ENCODE data around the gene ODF2L. TPM values are rescaled to one million over a fixed set of nuclear protein-coding genes. Genes with fewer than 3 reads are reported as not detected.

The ODF2L gene
- total and polyA plus RNA-seq, 4 donors: 3.0 to 6.5 (median 5.2) TPM

DNA sequence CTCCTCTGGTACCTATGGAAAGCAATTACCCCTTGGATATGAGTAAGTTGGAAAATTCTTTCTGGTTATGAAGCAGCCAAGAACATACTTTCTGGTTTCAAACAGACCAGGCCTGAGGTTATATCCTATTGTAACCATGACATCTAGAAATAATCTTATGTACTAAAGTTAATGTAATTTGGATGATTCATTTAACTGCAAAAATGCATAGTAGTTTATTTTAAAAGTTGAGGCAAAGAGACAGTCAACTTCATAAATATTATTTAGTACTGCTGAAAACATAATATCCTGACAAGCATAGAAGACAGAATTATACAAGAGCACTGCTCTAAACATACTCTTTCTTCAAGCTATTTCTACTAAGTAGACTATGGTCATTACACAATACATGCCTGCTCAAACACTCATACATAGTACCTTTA lies 25.5 kb downstream of the ODF2L start:
- Histone ChIP-seq H3K27ac (ENCODE audit: low read depth in 1 of 2, low read length in 2 of 2) (no peak overlapping the region), H3K27me3 (ENCODE audit: control insufficient read depth in 4 of 4, insufficient read depth in 4 of 4, low read length in 3 of 4) (no peaks in the 10 kb centered on the region), H3K4me1 (ENCODE audit: control insufficient read depth in 4 of 4, insufficient read depth in 4 of 4, low read length in 3 of 4) (no peaks in the 10 kb centered on the region), H3K9me3 (ENCODE audit: control insufficient read depth in 4 of 4, low read length in 3 of 4) (no peaks in the 10 kb centered on the region), H3K9ac (ENCODE audit: low read depth in 1 of 2, low read length in 2 of 2) (no peak overlapping the region), H3K36me3 (ENCODE audit: control insufficient read depth in 4 of 4, insufficient read depth in 3 of 4, low read depth in 1 of 4, low read length in 3 of 4) (peaks cover 0 to 3% (median 0%) of the 10 kb centered on the region in 4 donors), H3K4me3 (ENCODE audit: low read depth in 1 of 3, low read length in 3 of 3) (no peak overlapping the region)
- TF ChIP-seq, protein P1, sequence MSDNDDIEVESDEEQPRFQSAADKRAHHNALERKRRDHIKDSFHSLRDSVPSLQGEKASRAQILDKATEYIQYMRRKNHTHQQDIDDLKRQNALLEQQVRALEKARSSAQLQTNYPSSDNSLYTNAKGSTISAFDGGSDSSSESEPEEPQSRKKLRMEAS (IDR thresholded peaks at IDR 0.05): no peak
- no peak for TF ChIP-seq FOXA2 (IDR thresholded peaks at IDR 0.05)
- TF ChIP-seq, protein P2, sequence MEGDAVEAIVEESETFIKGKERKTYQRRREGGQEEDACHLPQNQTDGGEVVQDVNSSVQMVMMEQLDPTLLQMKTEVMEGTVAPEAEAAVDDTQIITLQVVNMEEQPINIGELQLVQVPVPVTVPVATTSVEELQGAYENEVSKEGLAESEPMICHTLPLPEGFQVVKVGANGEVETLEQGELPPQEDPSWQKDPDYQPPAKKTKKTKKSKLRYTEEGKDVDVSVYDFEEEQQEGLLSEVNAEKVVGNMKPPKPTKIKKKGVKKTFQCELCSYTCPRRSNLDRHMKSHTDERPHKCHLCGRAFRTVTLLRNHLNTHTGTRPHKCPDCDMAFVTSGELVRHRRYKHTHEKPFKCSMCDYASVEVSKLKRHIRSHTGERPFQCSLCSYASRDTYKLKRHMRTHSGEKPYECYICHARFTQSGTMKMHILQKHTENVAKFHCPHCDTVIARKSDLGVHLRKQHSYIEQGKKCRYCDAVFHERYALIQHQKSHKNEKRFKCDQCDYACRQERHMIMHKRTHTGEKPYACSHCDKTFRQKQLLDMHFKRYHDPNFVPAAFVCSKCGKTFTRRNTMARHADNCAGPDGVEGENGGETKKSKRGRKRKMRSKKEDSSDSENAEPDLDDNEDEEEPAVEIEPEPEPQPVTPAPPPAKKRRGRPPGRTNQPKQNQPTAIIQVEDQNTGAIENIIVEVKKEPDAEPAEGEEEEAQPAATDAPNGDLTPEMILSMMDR (IDR thresholded peaks at IDR 0.05; ENCODE audit: low read depth, low read length, missing input control): no peak
- TF ChIP-seq, protein P3, sequence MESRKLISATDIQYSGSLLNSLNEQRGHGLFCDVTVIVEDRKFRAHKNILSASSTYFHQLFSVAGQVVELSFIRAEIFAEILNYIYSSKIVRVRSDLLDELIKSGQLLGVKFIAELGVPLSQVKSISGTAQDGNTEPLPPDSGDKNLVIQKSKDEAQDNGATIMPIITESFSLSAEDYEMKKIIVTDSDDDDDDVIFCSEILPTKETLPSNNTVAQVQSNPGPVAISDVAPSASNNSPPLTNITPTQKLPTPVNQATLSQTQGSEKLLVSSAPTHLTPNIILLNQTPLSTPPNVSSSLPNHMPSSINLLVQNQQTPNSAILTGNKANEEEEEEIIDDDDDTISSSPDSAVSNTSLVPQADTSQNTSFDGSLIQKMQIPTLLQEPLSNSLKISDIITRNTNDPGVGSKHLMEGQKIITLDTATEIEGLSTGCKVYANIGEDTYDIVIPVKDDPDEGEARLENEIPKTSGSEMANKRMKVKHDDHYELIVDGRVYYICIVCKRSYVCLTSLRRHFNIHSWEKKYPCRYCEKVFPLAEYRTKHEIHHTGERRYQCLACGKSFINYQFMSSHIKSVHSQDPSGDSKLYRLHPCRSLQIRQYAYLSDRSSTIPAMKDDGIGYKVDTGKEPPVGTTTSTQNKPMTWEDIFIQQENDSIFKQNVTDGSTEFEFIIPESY (IDR thresholded peaks at IDR 0.05): no peak
- TF ChIP-seq RXRA (IDR thresholded peaks at IDR 0.05): no peak
- no peak for TF ChIP-seq SP1 (IDR thresholded peaks at IDR 0.05)
- no peak for TF ChIP-seq JUND (IDR thresholded peaks at IDR 0.05)
- TF ChIP-seq, protein P4, sequence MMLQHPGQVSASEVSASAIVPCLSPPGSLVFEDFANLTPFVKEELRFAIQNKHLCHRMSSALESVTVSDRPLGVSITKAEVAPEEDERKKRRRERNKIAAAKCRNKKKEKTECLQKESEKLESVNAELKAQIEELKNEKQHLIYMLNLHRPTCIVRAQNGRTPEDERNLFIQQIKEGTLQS (IDR thresholded peaks at IDR 0.05): no peak
- TF ChIP-seq TAF1 (conservative IDR thresholded peaks at IDR 0.05): no peak
- no peak for TF ChIP-seq RAD21 (IDR thresholded peaks at IDR 0.05)
- TF ChIP-seq NR2F2 (IDR thresholded peaks at IDR 0.05): no peak
- TF ChIP-seq EGR1 (IDR thresholded peaks at IDR 0.05; ENCODE audit: low read depth in 2 of 2): no peak
- no peak for TF ChIP-seq HNF4G (IDR thresholded peaks at IDR 0.05)
- TF ChIP-seq YY1 (IDR thresholded peaks at IDR 0.05): no peak
- no peak for TF ChIP-seq FOXA1 (IDR thresholded peaks at IDR 0.05)
- no peak for TF ChIP-seq HNF4A (conservative IDR thresholded peaks at IDR 0.05)
- TF ChIP-seq, protein P5, sequence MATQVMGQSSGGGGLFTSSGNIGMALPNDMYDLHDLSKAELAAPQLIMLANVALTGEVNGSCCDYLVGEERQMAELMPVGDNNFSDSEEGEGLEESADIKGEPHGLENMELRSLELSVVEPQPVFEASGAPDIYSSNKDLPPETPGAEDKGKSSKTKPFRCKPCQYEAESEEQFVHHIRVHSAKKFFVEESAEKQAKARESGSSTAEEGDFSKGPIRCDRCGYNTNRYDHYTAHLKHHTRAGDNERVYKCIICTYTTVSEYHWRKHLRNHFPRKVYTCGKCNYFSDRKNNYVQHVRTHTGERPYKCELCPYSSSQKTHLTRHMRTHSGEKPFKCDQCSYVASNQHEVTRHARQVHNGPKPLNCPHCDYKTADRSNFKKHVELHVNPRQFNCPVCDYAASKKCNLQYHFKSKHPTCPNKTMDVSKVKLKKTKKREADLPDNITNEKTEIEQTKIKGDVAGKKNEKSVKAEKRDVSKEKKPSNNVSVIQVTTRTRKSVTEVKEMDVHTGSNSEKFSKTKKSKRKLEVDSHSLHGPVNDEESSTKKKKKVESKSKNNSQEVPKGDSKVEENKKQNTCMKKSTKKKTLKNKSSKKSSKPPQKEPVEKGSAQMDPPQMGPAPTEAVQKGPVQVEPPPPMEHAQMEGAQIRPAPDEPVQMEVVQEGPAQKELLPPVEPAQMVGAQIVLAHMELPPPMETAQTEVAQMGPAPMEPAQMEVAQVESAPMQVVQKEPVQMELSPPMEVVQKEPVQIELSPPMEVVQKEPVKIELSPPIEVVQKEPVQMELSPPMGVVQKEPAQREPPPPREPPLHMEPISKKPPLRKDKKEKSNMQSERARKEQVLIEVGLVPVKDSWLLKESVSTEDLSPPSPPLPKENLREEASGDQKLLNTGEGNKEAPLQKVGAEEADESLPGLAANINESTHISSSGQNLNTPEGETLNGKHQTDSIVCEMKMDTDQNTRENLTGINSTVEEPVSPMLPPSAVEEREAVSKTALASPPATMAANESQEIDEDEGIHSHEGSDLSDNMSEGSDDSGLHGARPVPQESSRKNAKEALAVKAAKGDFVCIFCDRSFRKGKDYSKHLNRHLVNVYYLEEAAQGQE (IDR thresholded peaks at IDR 0.05): no peak
- TF ChIP-seq GABPA (IDR thresholded peaks at IDR 0.05 in 1 of 2, conservative IDR thresholded peaks at IDR 0.05 in 1 of 2): no peak
- DNase-seq (ENCODE audit: low spot score): no peak
